ENCODE measurements around the gene CTNND2. TPM values are rescaled to one million over a fixed set of nuclear protein-coding genes. Genes with fewer than 3 reads are reported as not detected.

Gene CTNND2
- total RNA-seq, 1 donor from 2014 or later, result 143 TPM

DNA sequence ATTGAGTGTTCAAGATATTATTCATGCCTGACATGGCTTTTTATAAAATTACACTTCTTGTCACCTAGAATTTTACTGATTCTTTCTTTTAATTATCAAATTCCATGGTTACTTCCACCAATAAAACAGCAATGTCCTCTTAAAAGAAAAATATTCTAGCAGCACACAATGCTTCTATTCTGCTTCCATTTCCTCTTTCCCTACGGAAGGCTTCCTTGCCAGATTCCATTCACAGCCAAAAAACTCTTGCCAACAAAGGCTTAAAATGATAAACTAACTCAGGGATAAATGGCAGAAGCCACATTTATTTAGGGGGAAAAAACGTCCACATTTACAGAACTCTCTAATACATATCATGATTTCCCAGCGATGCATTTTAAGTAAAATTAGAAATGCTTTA lies 111.6 kb downstream of the CTNND2 start:
- Mint-ChIP-seq H3K27me3 (no peaks in the 10 kb centered on the region), H3K9me3 (ENCODE audit: low read depth) (peaks cover 25% of the 10 kb centered on the region), H3K36me3 (ENCODE audit: insufficient read depth) (peaks cover 12% of the 10 kb centered on the region), H3K4me1 (ENCODE audit: low read depth) (peaks cover 25% of the 10 kb centered on the region), H3K27ac (peak overlapping the region; percentile 10), H3K4me3 (ENCODE audit: low read depth) (no peak overlapping the region)
- no peak for DNase-seq (ENCODE audit: low spot score, unreplicated experiment)
- TF ChIP-seq, protein P1, sequence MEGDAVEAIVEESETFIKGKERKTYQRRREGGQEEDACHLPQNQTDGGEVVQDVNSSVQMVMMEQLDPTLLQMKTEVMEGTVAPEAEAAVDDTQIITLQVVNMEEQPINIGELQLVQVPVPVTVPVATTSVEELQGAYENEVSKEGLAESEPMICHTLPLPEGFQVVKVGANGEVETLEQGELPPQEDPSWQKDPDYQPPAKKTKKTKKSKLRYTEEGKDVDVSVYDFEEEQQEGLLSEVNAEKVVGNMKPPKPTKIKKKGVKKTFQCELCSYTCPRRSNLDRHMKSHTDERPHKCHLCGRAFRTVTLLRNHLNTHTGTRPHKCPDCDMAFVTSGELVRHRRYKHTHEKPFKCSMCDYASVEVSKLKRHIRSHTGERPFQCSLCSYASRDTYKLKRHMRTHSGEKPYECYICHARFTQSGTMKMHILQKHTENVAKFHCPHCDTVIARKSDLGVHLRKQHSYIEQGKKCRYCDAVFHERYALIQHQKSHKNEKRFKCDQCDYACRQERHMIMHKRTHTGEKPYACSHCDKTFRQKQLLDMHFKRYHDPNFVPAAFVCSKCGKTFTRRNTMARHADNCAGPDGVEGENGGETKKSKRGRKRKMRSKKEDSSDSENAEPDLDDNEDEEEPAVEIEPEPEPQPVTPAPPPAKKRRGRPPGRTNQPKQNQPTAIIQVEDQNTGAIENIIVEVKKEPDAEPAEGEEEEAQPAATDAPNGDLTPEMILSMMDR (IDR thresholded peaks at IDR 0.05; ENCODE audit: unreplicated experiment), result no peak

DNA sequence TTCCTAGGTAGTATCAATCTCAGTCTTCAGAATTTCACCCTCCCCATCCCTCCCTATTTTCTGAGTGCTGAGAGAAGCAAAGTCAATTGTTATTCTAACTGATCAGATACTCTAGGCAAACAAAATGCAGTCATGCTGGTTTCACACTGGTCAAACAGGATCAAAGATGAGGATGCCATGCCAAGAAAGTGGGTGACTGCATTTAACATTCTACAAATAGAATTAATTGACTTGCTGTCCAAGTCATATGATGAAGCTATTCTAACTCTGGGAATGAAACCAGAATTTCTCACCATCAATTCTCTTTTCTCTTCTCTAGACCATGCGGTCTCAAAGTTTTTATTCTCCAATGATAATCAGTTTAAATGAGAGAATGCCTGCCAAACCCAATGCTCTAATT lies 112.5 kb downstream of the CTNND2 start:
- Mint-ChIP-seq H3K27ac (peak overlapping the region; percentile 49), H3K36me3 (ENCODE audit: insufficient read depth) (peaks cover 12% of the 10 kb centered on the region), H3K4me1 (ENCODE audit: low read depth) (peaks cover 30% of the 10 kb centered on the region), H3K9me3 (ENCODE audit: low read depth) (peaks cover 25% of the 10 kb centered on the region), H3K27me3 (no peaks in the 10 kb centered on the region), H3K4me3 (ENCODE audit: low read depth) (peak overlapping the region; percentile 23)
- TF ChIP-seq, protein P1 (IDR thresholded peaks at IDR 0.05; ENCODE audit: unreplicated experiment), result no peak
- no peak for DNase-seq (ENCODE audit: low spot score, unreplicated experiment)

DNA sequence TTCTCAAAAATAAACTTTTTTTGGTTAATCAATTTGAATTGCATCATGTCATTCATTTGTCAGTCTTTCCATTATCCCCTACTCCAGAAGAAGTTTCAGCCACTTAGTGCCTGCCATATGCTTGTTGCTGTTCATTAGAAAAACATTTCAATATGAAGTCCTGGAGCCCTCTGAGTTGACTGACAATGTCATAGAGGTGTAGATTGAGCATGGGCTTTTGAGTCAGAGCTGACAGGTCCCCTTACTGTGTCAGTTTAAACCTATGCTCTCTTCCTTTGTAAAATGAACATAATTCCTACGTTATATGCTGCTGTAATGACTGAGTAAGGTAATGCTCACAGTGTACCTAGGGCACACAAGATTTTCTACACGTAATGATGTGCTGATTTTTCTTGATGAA lies 114.0 kb downstream of the CTNND2 start:
- peaks cover 33% of the 10 kb centered on the region for H3K4me1 Mint-ChIP-seq (ENCODE audit: low read depth)
- peaks cover 19% of the 10 kb centered on the region for H3K9me3 Mint-ChIP-seq (ENCODE audit: low read depth)
- H3K27ac Mint-ChIP-seq, result no peak overlapping the region
- TF ChIP-seq, protein P1 (IDR thresholded peaks at IDR 0.05; ENCODE audit: unreplicated experiment), result no peak
- no peak for DNase-seq (ENCODE audit: low spot score, unreplicated experiment)
- no peak overlapping the region for H3K4me3 Mint-ChIP-seq (ENCODE audit: low read depth)
- no peaks in the 10 kb centered on the region for H3K27me3 Mint-ChIP-seq
- peaks cover 10% of the 10 kb centered on the region for H3K36me3 Mint-ChIP-seq (ENCODE audit: insufficient read depth)

DNA sequence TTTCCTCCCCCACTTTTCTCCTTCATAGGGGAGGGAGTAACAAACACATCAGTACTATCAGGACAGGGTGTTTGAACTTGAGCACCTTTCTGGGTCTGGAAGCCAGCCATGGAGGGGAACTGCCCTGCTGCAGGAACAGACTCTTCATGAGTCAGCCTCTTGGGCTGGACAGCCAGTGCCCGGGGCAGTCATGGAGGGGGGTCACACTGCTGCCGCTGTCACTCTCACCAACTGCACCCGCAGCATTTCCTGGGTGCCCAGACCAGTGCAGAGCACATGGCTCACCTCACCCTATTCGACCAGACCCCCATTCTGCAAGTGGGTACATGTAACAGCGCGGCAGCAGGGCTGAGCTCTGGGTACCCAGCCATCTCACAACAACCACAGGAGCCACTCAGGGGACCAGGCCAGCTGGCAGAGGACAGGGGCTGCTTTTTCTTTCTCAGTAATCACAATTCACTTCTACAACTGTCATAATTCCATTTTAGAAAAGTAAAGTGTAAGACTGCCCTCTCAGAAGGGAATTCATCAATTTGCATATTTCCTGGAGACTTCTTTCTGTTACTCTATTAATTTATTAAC lies 118.4 kb downstream of the CTNND2 start:
- Mint-ChIP-seq H3K27ac (no peak overlapping the region), H3K4me1 (ENCODE audit: low read depth) (peaks cover 14% of the 10 kb centered on the region), H3K4me3 (ENCODE audit: low read depth) (no peak overlapping the region), H3K36me3 (ENCODE audit: insufficient read depth) (peaks cover 21% of the 10 kb centered on the region), H3K9me3 (ENCODE audit: low read depth) (peaks cover 34% of the 10 kb centered on the region), H3K27me3 (no peaks in the 10 kb centered on the region)
- no peak for DNase-seq (ENCODE audit: low spot score, unreplicated experiment)
- TF ChIP-seq, protein P1 (IDR thresholded peaks at IDR 0.05; ENCODE audit: unreplicated experiment), result no peak

GRCh38 chr5:11780641-11781345 lies 123.5 kb downstream of the CTNND2 start:
- Mint-ChIP-seq H3K4me1 (ENCODE audit: low read depth) (peaks cover 9% of the 10 kb centered on the region), H3K4me3 (ENCODE audit: low read depth) (no peak overlapping the region), H3K9me3 (ENCODE audit: low read depth) (peaks cover 24% of the 10 kb centered on the region)

More at GRCh38 chr5:11780641-11781345, 123.5 kb downstream of the CTNND2 start:
- no peaks in the 10 kb centered on the region for H3K27me3 Mint-ChIP-seq
- no peak overlapping the region for H3K27ac Mint-ChIP-seq
- no peak for DNase-seq (ENCODE audit: low spot score, unreplicated experiment)
- TF ChIP-seq, protein P1 (IDR thresholded peaks at IDR 0.05; ENCODE audit: unreplicated experiment), result no peak
- H3K36me3 Mint-ChIP-seq (ENCODE audit: insufficient read depth), result peaks cover 22% of the 10 kb centered on the region

Measured in progenitor cell of endocrine pancreas (in vitro differentiated cells).